H1 (cell line): Measurements from ENCODE around the gene PCDHA10. TPM values are rescaled to one million over a fixed set of nuclear protein-coding genes. Genes with fewer than 3 reads are reported as not detected.

Source experiments
- BACH1 ChIP-seq: IDR thresholded peaks from 2 replicates; pipeline ENCODE4 v1.6.1; 2012; ENCODE audit warnings: low read length, improper control_type of control experiment
- CREB1 ChIP-seq: IDR thresholded peaks from 2 replicates; pipeline ENCODE4 v1.6.1; 2012; ENCODE audit warnings: inconsistent platforms
- EGR1 ChIP-seq: IDR thresholded peaks from 2 replicates; pipeline ENCODE4 v1.6.1; 2011; ENCODE audit warnings: low read depth, low read length, borderline replicate concordance
- JUND ChIP-seq: IDR thresholded peaks from 2 replicates; pipeline ENCODE4 v1.6.1; 2011; ENCODE audit warnings: mild to moderate bottlenecking, improper control_type of control experiment, low read length
- KDM1A ChIP-seq: fragments of 200-600, 300-600 bp; sonication (generic); IDR thresholded peaks from 2 replicates; pipeline ENCODE4 v1.7.1; 2016; ENCODE audit warnings: mild to moderate bottlenecking, low read length, borderline replicate concordance
- RAD21 ChIP-seq, 2 experiments: IDR thresholded peaks in 1 of 2; conservative IDR thresholded peaks in 1 of 2; 2 replicates each; pipeline ENCODE4 v1.6.1; 2011; ENCODE audit warnings: low read depth in 2 of 2, low read length in 2 of 2, improper control_type of control experiment in 1 of 2, inconsistent platforms in 1 of 2, mild to moderate bottlenecking in 1 of 2, moderate library complexity in 1 of 2
- polyA plus RNA-seq, 7 experiments: library from polyadenylated mRNA; depleted of rRNA in 3 of 7; stranded (reverse) in 5 of 7; unstranded in 2 of 7; fragments of >200 nt in 5 of 7; fragments of 200-250 nt in 2 of 7; gene quantifications; 1 replicate in 5 of 7; 2 replicates in 1 of 7; 4 replicates in 1 of 7; pipeline versions ENCODE4 v1.2.1 to v1.2.3, GENCODE V29; 2011 to 2013; ENCODE audit warnings: missing spikeins in 2 of 7, mixed read lengths in 2 of 7
- total RNA-seq: library from RNA; stranded (reverse); fragmentation: NEBNext Ultra II Directional; extraction: Animal tissue kit (Norgen Biotek cat#: 25700); gene quantifications from 2 replicates; pipeline ENCODE4 v1.2.1, GENCODE V29; 2021

PCDHA10 gene
- total and polyA plus RNA-seq, 2 of the 8 experiments (the other 6 are each of a cell fraction or from before 2014, with no cell fraction given) = 2.8 to 5.4 TPM

DNA sequence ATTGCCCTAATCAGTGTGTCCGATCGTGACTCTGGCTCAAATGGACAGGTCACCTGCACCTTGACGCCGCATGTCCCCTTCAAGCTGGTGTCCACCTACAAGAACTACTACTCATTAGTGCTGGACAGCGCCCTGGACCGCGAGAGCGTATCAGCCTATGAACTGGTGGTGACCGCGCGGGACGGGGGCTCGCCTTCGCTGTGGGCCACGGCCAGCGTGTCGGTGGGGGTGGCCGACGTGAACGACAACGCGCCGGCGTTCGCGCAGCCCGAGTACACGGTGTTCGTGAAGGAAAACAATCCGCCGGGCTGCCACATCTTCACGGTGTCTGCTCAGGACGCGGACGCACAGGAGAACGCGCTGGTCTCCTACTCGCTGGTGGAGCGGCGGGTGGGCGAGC, 27.7 kb downstream of the PCDHA10 start (continued):
- TF ChIP-seq KDM1A (no peak), JUND (no peak), CREB1 (no peak), RAD21 (IDR thresholded peaks at IDR 0.05 in 1 of 2, conservative IDR thresholded peaks at IDR 0.05 in 1 of 2; ENCODE audit: low read depth in 2 of 2, low read length in 2 of 2) (no peak), BACH1 (no peak), EGR1 (no peak)
